Measurements from ENCODE around the gene LSP1.

DNA sequence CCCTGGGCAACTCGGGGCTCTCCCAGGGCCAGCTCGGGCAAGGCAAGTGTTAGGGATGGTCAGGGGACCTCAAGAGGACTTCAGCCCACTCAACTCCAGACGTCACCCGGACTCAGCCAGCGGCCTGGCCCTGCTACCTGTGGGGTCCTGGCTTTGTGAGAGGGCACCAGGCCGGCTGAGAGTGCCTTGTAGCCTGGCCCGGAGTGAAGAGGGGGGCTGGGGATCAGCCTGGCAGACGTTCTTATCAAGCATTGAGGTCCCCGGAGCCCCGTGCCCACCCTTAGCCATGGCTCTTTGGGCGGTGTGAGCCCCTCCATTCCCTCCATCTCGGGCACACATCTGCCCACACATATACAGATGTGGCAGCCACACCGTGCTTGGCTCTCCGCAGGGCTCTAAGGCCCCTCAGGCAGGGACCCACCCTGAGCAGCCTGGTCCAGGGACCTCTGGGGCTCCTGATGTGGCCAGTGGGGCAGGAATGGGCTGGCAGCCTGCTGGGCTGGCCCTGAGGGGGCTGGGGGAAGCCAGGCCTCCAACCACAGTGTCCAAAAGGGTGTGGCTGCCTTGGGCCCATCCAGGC is 15.3 kb downstream of the LSP1 start:
- TF ChIP-seq POLR2AphosphoS5 (IDR thresholded peaks at IDR 0.05) = no peak
- TF ChIP-seq, protein P1, sequence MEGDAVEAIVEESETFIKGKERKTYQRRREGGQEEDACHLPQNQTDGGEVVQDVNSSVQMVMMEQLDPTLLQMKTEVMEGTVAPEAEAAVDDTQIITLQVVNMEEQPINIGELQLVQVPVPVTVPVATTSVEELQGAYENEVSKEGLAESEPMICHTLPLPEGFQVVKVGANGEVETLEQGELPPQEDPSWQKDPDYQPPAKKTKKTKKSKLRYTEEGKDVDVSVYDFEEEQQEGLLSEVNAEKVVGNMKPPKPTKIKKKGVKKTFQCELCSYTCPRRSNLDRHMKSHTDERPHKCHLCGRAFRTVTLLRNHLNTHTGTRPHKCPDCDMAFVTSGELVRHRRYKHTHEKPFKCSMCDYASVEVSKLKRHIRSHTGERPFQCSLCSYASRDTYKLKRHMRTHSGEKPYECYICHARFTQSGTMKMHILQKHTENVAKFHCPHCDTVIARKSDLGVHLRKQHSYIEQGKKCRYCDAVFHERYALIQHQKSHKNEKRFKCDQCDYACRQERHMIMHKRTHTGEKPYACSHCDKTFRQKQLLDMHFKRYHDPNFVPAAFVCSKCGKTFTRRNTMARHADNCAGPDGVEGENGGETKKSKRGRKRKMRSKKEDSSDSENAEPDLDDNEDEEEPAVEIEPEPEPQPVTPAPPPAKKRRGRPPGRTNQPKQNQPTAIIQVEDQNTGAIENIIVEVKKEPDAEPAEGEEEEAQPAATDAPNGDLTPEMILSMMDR (IDR thresholded peaks at IDR 0.05) = no peak
